ENCODE measurements around the gene PPFIA2.
"Not testable (repeated sequence)": the region's sequence is repeated elsewhere in the genome, so short reads cannot be mapped to it uniquely, and the experiment has no call there.

Gene PPFIA2

GRCh38 chr12:81221681-81222080 lies 537.5 kb downstream of the PPFIA2 start:
- TF ChIP-seq CTCF (IDR thresholded peaks at IDR 0.05) = no peak

GRCh38 chr12:81216739-81217138 lies 542.4 kb downstream of the PPFIA2 start:
- TF ChIP-seq CTCF (IDR thresholded peaks at IDR 0.05) = no peak
- H3K9me3 ChIP-seq = no peaks in the 10 kb centered on the region
- no peak overlapping the region for H3K27ac ChIP-seq
- no peaks in the 10 kb centered on the region for H3K27me3 ChIP-seq
- no peak overlapping the region for H3K4me3 ChIP-seq (ENCODE audit: low read depth in 1 of 2, low read length in 1 of 2)
- H3K36me3 ChIP-seq = no peaks in the 10 kb centered on the region
- no peaks in the 10 kb centered on the region for H3K4me1 ChIP-seq (ENCODE audit: control insufficient read depth in 1 of 2, insufficient read depth in 1 of 2, low read depth in 1 of 2, low read length in 1 of 2)

More at GRCh38 chr12:81221681-81222080, 537.5 kb downstream of the PPFIA2 start:
- H3K4me1 ChIP-seq (ENCODE audit: control insufficient read depth in 1 of 2, insufficient read depth in 1 of 2, low read depth in 1 of 2, low read length in 1 of 2) = no peaks in the 10 kb centered on the region
- no peak overlapping the region for H3K4me3 ChIP-seq (ENCODE audit: low read depth in 1 of 2, low read length in 1 of 2)
- no peaks in the 10 kb centered on the region for H3K9me3 ChIP-seq
- H3K27ac ChIP-seq = no peak overlapping the region
- no peaks in the 10 kb centered on the region for H3K27me3 ChIP-seq
- H3K36me3 ChIP-seq = no peaks in the 10 kb centered on the region

DNA sequence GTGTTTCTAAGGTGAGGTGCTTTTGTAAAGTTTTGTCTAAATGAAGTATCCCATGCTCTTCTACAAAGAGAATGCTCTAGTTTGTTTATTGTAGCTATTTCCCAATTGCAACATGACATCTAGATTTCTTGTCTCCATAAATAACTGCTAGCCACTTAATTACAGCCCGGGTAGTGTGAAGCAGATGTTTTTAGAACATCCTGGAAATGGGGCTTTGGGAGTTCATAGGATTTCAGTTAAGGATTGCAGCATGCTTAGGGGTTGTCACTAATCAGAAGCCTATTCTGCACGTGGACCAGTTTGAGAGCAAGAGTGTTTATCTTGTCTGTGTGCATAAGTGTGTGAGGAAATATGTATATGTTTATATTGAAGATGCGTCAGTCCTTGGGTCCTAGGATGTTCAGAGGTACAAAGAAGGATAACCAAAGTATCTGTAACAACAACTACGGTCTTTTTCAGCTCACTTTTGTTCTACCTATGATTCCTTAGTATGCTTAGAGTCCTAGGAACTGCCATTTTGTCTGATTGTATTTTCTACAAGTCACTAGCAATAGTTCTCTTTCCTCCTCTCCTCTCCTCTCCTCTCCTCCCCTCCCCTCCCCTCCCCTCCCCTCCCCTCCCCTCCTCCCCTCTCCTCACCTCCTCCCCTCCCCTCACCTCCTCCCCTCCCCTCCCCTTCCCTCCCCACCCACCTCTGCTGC lies 546.0 kb downstream of the PPFIA2 start:
- H3K36me3 ChIP-seq = no peaks in the 10 kb centered on the region
- H3K4me3 ChIP-seq (ENCODE audit: low read depth in 1 of 2, low read length in 1 of 2) = no peak overlapping the region
- no peak for TF ChIP-seq CTCF (IDR thresholded peaks at IDR 0.05)
- no peaks in the 10 kb centered on the region for H3K9me3 ChIP-seq
- H3K4me1 ChIP-seq (ENCODE audit: control insufficient read depth in 1 of 2, insufficient read depth in 1 of 2, low read depth in 1 of 2, low read length in 1 of 2) = no peaks in the 10 kb centered on the region
- no peaks in the 10 kb centered on the region for H3K27me3 ChIP-seq
- H3K27ac ChIP-seq = no peak overlapping the region

GRCh38 chr12:81211306-81211705 lies 547.8 kb downstream of the PPFIA2 start:
- no peaks in the 10 kb centered on the region for H3K36me3 ChIP-seq
- H3K27ac ChIP-seq = no peak overlapping the region
- no peak for TF ChIP-seq CTCF (IDR thresholded peaks at IDR 0.05)
- H3K4me3 ChIP-seq (ENCODE audit: low read depth in 1 of 2, low read length in 1 of 2) = no peak overlapping the region
- no peaks in the 10 kb centered on the region for H3K27me3 ChIP-seq
- H3K9me3 ChIP-seq = no peaks in the 10 kb centered on the region
- H3K4me1 ChIP-seq (ENCODE audit: control insufficient read depth in 1 of 2, insufficient read depth in 1 of 2, low read depth in 1 of 2, low read length in 1 of 2) = no peaks in the 10 kb centered on the region

DNA sequence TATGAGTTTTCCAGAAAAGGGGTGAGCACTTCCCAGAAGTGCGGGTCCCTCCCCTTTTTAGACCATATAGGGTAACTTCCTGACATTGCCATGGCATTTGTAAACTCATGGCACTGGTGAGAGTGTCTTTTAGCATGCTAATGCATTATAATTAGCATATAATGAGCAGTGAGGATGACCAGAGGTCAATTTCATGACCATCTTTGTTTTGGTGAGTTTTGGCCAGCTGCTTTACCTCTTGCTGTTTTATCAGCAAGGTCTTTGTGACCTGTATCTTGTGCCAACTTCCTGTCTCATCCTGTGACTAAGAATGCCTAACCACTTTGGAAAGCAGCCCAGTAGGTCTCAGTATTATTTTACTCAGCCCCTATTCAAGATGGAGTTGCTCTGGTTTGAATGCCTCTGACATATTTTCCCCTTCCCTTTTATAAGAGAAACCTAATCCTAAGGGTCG lies 549.4 kb downstream of the PPFIA2 start:
- H3K27ac ChIP-seq; H3K4me1 ChIP-seq (ENCODE audit: control insufficient read depth in 1 of 2, insufficient read depth in 1 of 2, low read depth in 1 of 2, low read length in 1 of 2); H3K36me3 ChIP-seq; H3K4me3 ChIP-seq (ENCODE audit: low read depth in 1 of 2, low read length in 1 of 2); H3K9me3 ChIP-seq; H3K27me3 ChIP-seq: not testable (repeated sequence)

DNA sequence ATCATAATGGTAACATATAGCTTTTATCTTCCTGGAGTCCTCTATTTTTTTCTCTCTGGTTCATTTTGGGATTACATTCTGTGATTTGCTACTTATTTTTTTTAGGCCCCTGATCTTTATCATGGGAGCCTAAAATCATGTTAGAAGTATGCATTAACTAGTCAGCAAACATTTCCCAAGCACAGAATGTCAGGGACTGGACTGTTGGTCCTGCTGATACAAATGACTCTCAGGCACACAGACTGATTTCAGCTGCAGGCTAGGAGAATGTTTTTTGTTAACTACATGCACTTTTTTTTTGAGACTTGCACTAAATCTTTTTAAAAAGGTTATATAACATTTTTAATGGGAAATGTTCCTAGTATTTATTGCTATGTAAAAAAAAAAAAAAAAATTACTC lies 550.1 kb downstream of the PPFIA2 start:
- TF ChIP-seq CTCF (IDR thresholded peaks at IDR 0.05) = no peak
- no peaks in the 10 kb centered on the region for H3K9me3 ChIP-seq
- H3K27me3 ChIP-seq = no peaks in the 10 kb centered on the region
- H3K4me1 ChIP-seq (ENCODE audit: control insufficient read depth in 1 of 2, insufficient read depth in 1 of 2, low read depth in 1 of 2, low read length in 1 of 2) = no peaks in the 10 kb centered on the region
- no peak overlapping the region for H3K27ac ChIP-seq
- no peaks in the 10 kb centered on the region for H3K36me3 ChIP-seq
- H3K4me3 ChIP-seq (ENCODE audit: low read depth in 1 of 2, low read length in 1 of 2) = no peak overlapping the region
